Ovary (tissue), 9 donors: ENCODE measurements around the gene RGS11. TPM values are rescaled to one million over a fixed set of nuclear protein-coding genes. Genes with fewer than 3 reads are reported as not detected.
A peak's percentile ranks its signal among the peaks of the same experiment; 100 is the strongest.

ENCODE experiments used
- DNase-seq, 5 donors: peaks; one replicate each; pipeline ENCODE4 v3.0.0-alpha.2; 2019 to 2020
- H3K27ac ChIP-seq, 2 donors: fragments of 200-600 bp; one replicate each; pipeline versions ENCODE4 v1.5.1 to v1.8.0; 2019 to 2022
- H3K27me3 ChIP-seq: fragments of 200-600 bp; one replicate; pipeline ENCODE4 v1.8.0; 2022
- H3K36me3 ChIP-seq: fragments of 200-600 bp; sonication (generic); one replicate; pipeline ENCODE4 v1.5.1; 2019
- H3K4me1 ChIP-seq: one replicate; pipeline ENCODE4 v1.8.1; 2013; ENCODE audit warnings: mild to moderate bottlenecking, moderate library complexity; ENCODE audit not compliant: insufficient read depth
- H3K4me3 ChIP-seq: fragments of 200-600 bp; sonication (generic); one replicate; pipeline ENCODE4 v1.5.1; 2017
- H3K9me3 ChIP-seq, 2 donors: fragments of 200-600 bp in 1 of 2; sonication (generic) in 1 of 2; one replicate each; pipeline versions ENCODE4 v1.5.1 to v1.8.1; 2013 to 2019; ENCODE audit warnings: mild to moderate bottlenecking in 1 of 2, moderate library complexity in 1 of 2
- EP300 ChIP-seq: sonication (generic); formaldehyde crosslinking; IDR thresholded peaks from one replicate; pipeline ENCODE4 v1.6.1; 2017; ENCODE audit warnings: antibody characterized with exemption
- POLR2A ChIP-seq: fragments of 450-650 bp; IDR thresholded peaks from one replicate; pipeline ENCODE4 v1.6.1; 2017; ENCODE audit warnings: antibody characterized with exemption, mild to moderate bottlenecking, moderate library complexity
- WGBS, 3 donors: extraction: QIAGEN DNeasy Blood & Tissue Kit in 1 of 3; methylation state at CpG; one replicate each; pipeline versions ENCODE4 v1.1.5 to v1.1.7; 2013 to 2017; 5-methylcytosine and 5-hydroxymethylcytosine counted together
- intact Hi-C, 4 donors: fragments of 100-400 bp; cut with DNase I; formaldehyde crosslinking; loops; one replicate each; pipeline versions ENCODE4 v1.11.0 to v1.15.1; 2022 to 2023
- polyA plus RNA-seq, 2 donors: library from polyadenylated mRNA; stranded (reverse); fragments of 200-250 nt in 1 of 2; fragments of 350-450 nt in 1 of 2; fragmentation: Illumina TruSeq in 1 of 2; extraction: RNeasy Lipid Tissue Mini Kit (QIAGEN cat#74804) in 1 of 2; gene quantifications; one replicate each; pipeline ENCODE4 v1.2.3, GENCODE V29; 2013 to 2014
- total RNA-seq, 7 donors: library from RNA; depleted of rRNA in 2 of 7; stranded (reverse); fragments of >200 nt in 2 of 7; fragmentation: NEBNext Ultra II Directional in 3 of 7; extraction: Animal tissue kit (Norgen Biotek cat#: 25700) in 3 of 7; gene quantifications; one replicate each; pipeline versions ENCODE4 v1.1.0 to v1.2.4, GENCODE V29; 2016 to 2023
- TF ChIP-seq, protein P1 (sequence below), 3 donors: fragments of 450-650 bp in 2 of 3; fragments of 200-600 bp in 1 of 3; IDR thresholded peaks; one replicate each; pipeline versions ENCODE4 v1.5.1 to v1.8.0; 2016 to 2022; ENCODE audit warnings: antibody characterized with exemption in 3 of 3, mild to moderate bottlenecking in 1 of 3
- donor health status: DM: no; HTN: no; CAD: no; lungs with moderate emphysema.
- donor health status: DM: no; HTN: no; CAD: no.
- donor health status: Bipolar disorder and iron deficiency.
- donor health status: DM: yes; HTN: yes; CAD: no.
- donor health status: DM: no; HTN: no; CAD: no.
- donor health status: DM: yes; HTN: yes; CAD: no.

Gene RGS11
- total and polyA plus RNA-seq, 9 donors: 0.33 to 1.7 (median 0.71) TPM; not detected in 2

DNA sequence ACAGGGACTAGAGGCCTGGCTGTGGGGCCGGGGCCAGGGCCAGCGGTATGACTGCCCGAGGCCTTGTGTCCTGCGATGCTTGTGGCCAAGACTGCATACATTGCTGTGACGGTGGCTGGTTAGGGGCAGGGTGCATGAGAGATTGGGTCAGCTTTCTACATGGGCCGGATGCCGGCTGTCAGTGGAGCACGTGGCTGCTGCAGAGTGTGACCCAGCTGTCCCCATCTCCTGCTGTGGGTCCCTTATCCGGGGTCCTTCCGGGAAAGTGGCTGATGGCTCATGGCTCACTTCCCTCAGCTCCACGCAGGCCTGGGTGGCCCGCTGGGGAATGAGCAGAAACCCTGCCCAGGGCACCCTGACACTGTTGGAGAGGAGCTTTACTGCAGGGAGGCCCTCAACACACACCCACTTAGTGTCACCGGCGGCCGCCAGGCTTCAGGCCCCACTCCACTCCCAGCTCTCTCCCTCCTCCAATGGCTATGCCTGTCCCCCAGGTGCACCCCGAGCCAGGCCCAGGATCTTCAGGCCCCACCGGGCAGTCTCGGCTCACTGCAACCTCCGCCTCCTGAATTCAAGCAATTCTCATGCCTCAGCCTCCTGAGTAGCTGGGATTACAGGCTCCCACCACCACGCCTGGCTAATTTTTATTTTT lies 808 bp upstream of the RGS11 start:
- H3K4me1 ChIP-seq: no peaks in the 10 kb centered on the region
- intact Hi-C loops: no loop called here
- H3K27me3 ChIP-seq: no peaks in the 10 kb centered on the region
- no peak for DNase-seq
- H3K4me3 ChIP-seq: no peak overlapping the region
- no peaks in the 10 kb centered on the region for H3K36me3 ChIP-seq
- no peak overlapping the region for H3K27ac ChIP-seq
- 83 to 87% (median 86%) methylated on average over 20 of the region's 20 CpGs for WGBS, 3 donors
- no peaks in the 10 kb centered on the region for H3K9me3 ChIP-seq
- TF ChIP-seq, protein P1, sequence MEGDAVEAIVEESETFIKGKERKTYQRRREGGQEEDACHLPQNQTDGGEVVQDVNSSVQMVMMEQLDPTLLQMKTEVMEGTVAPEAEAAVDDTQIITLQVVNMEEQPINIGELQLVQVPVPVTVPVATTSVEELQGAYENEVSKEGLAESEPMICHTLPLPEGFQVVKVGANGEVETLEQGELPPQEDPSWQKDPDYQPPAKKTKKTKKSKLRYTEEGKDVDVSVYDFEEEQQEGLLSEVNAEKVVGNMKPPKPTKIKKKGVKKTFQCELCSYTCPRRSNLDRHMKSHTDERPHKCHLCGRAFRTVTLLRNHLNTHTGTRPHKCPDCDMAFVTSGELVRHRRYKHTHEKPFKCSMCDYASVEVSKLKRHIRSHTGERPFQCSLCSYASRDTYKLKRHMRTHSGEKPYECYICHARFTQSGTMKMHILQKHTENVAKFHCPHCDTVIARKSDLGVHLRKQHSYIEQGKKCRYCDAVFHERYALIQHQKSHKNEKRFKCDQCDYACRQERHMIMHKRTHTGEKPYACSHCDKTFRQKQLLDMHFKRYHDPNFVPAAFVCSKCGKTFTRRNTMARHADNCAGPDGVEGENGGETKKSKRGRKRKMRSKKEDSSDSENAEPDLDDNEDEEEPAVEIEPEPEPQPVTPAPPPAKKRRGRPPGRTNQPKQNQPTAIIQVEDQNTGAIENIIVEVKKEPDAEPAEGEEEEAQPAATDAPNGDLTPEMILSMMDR (IDR thresholded peaks at IDR 0.05): no peak
- TF ChIP-seq EP300 (no peak), POLR2A (no peak)

DNA sequence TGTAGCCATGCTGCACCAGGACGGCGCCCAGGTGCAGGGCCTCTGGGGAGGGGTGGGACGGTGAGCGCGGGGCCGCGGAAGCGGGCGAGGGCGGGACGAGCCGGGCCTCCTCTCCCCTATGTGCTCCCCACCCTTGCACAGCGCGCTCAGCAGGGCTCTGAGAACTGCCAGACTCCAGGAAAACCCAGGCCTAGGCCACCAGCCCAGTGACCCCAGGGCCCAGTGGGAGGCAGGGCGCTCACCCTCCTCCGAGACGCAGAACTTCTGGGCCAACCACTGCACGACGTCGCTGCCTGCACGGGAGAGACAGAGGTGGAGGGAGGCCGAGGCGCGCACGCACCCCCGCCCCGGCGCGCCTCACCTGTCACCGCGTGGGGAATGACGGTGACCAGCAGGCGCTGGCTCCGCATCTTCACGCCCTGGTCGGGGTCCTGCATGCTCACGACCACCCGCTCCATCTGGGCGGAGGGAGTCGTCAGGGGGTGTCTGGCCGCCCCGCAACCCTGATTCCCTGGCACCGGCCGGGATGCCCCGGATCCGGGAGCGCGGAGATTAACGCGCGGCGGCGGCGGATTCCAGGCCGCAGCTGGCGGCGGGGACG lies 603 bp downstream of the RGS11 start:
- Histone ChIP-seq H3K27me3 (no peaks in the 10 kb centered on the region), H3K9me3 (no peaks in the 10 kb centered on the region), H3K4me1 (no peaks in the 10 kb centered on the region), H3K27ac (no peak overlapping the region), H3K4me3 (peak overlapping the region; percentile 2), H3K36me3 (no peaks in the 10 kb centered on the region)
- no peak for DNase-seq
- 0 to 3% (median 2%) methylated on average over 7 to 58 of the region's 58 CpGs for WGBS, 3 donors
- TF ChIP-seq EP300 (no peak), POLR2A (no peak)
- TF ChIP-seq, protein P1 (IDR thresholded peaks at IDR 0.05): no peak
- intact Hi-C loops: no loop called here

- no peaks in the 10 kb centered on the region for H3K36me3 ChIP-seq
- WGBS, 3 donors: 74 to 84% (median 82%) methylated on average over 17 to 30 of the region's 30 CpGs
- no peak overlapping the region for H3K4me3 ChIP-seq
- TF ChIP-seq, protein P1 (IDR thresholded peaks at IDR 0.05): no peak
- TF ChIP-seq POLR2A (no peak), EP300 (no peak)
- intact Hi-C loops: loop anchor here in 1 of 4 donors (5.0 kb wide), 1 partner anchor 329 kb away; no protein-coding TSS in a partner anchor
- DNase-seq: no peak
- no peaks in the 10 kb centered on the region for H3K4me1 ChIP-seq
- no peaks in the 10 kb centered on the region for H3K27me3 ChIP-seq
- no peak overlapping the region for H3K27ac ChIP-seq
- no peaks in the 10 kb centered on the region for H3K9me3 ChIP-seq
Measured at GRCh38 chr16:273547-274421, 2.0 kb downstream of the RGS11 start.
